HEK293 (cell line): ENCODE measurements around the gene MLX.

Source experiments
- MYNN ChIP-seq: fragments of 450-650 bp; formaldehyde crosslinking; IDR thresholded peaks from 2 replicates; pipeline ENCODE4 v1.5.1; 2016; ENCODE audit warnings: missing biosample characterization, missing genetic modification characterization, borderline replicate concordance
- MZF1 ChIP-seq: fragments of 450-650 bp; formaldehyde crosslinking; IDR thresholded peaks from 2 replicates; pipeline ENCODE4 v1.5.1; 2017; ENCODE audit warnings: missing biosample characterization, missing genetic modification characterization, borderline replicate concordance
- ZNF274 ChIP-seq, 2 experiments: fragments of 200-500 bp in 1 of 2; fragments of 450-650 bp in 1 of 2; sonication (Bioruptor generic) in 1 of 2; formaldehyde crosslinking in 1 of 2; IDR thresholded peaks; 2 replicates each; pipeline versions ENCODE4 v1.5.1 to v1.6.1; 2014 to 2016; ENCODE audit warnings: borderline replicate concordance in 1 of 2, inconsistent platforms in 1 of 2, low read length in 1 of 2, missing biosample characterization in 1 of 2, missing genetic modification characterization in 1 of 2
- ZNF335 ChIP-seq: fragments of 450-650 bp; formaldehyde crosslinking; conservative IDR thresholded peaks from 2 replicates; pipeline ENCODE4 v1.5.1; 2016; ENCODE audit warnings: missing biosample characterization, missing genetic modification characterization
- ZNF610 ChIP-seq: fragments of 450-650 bp; formaldehyde crosslinking; IDR thresholded peaks from 2 replicates; pipeline ENCODE4 v1.5.1; 2016; ENCODE audit warnings: missing biosample characterization, missing genetic modification characterization, borderline replicate concordance
- ZNF624 ChIP-seq: fragments of 450-650 bp; formaldehyde crosslinking; IDR thresholded peaks from 2 replicates; pipeline ENCODE4 v1.5.1; 2017; ENCODE audit warnings: missing biosample characterization, missing genetic modification characterization
- TF ChIP-seq, protein P1 (sequence below): fragments of 450-650 bp; formaldehyde crosslinking; IDR thresholded peaks from 2 replicates; pipeline ENCODE4 v1.5.1; 2017; ENCODE audit warnings: missing biosample characterization, missing genetic modification characterization
- TF ChIP-seq, protein P2 (sequence below): fragments of 450-650 bp; formaldehyde crosslinking; IDR thresholded peaks from 2 replicates; pipeline ENCODE4 v1.5.1; 2016; ENCODE audit warnings: missing biosample characterization, missing genetic modification characterization
- TF ChIP-seq, protein P3 (sequence below): fragments of 450-650 bp; formaldehyde crosslinking; IDR thresholded peaks from 2 replicates; pipeline ENCODE4 v1.5.1; 2016; ENCODE audit warnings: missing biosample characterization, missing genetic modification characterization
- TF ChIP-seq, protein P4 (sequence below): fragments of 450-650 bp; formaldehyde crosslinking; IDR thresholded peaks from 2 replicates; pipeline ENCODE4 v1.5.1; 2016; ENCODE audit warnings: missing biosample characterization, missing genetic modification characterization
- TF ChIP-seq, protein P5 (sequence below): IDR thresholded peaks from 2 replicates; pipeline ENCODE4 v1.6.1; 2011; ENCODE audit warnings: mild to moderate bottlenecking, low read depth, low read length, borderline replicate concordance

Gene MLX

DNA sequence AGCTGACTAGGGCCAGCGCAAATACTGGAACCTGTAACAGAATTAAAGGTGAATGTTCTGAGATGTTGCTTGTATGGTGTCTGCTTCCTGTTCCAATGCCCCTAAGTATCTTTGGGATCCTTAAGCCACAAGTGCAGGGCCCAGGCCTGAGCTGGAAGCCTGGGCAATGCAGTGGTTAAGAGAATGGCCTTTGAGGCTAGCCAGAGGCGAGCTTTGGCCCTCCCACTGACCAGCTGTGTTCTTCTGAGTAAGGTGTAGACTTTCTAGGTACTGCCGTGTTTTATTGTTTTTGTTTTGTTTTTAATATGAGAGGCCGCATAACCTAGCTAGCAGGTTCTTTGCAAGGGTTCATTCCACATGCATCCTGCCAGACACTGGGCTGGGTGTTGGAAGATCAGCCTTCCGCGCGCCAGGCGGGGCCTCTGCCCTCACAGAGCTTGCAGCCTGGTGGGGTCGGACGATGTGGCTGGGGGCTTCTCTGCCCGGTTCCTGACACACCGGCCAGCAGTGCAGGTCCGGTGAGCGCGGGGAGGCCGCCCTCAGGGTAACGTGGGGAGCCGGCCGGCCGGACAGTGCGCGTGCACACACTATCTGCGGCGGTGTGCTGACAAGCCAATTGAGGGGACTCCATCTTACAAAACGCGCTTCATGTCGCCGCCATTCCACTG, 551 bp upstream of the MLX start (continued):
- no peak for TF ChIP-seq ZNF624
- TF ChIP-seq, protein P1, sequence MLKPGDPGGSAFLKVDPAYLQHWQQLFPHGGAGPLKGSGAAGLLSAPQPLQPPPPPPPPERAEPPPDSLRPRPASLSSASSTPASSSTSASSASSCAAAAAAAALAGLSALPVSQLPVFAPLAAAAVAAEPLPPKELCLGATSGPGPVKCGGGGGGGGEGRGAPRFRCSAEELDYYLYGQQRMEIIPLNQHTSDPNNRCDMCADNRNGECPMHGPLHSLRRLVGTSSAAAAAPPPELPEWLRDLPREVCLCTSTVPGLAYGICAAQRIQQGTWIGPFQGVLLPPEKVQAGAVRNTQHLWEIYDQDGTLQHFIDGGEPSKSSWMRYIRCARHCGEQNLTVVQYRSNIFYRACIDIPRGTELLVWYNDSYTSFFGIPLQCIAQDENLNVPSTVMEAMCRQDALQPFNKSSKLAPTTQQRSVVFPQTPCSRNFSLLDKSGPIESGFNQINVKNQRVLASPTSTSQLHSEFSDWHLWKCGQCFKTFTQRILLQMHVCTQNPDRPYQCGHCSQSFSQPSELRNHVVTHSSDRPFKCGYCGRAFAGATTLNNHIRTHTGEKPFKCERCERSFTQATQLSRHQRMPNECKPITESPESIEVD = no peak
- TF ChIP-seq, protein P2, sequence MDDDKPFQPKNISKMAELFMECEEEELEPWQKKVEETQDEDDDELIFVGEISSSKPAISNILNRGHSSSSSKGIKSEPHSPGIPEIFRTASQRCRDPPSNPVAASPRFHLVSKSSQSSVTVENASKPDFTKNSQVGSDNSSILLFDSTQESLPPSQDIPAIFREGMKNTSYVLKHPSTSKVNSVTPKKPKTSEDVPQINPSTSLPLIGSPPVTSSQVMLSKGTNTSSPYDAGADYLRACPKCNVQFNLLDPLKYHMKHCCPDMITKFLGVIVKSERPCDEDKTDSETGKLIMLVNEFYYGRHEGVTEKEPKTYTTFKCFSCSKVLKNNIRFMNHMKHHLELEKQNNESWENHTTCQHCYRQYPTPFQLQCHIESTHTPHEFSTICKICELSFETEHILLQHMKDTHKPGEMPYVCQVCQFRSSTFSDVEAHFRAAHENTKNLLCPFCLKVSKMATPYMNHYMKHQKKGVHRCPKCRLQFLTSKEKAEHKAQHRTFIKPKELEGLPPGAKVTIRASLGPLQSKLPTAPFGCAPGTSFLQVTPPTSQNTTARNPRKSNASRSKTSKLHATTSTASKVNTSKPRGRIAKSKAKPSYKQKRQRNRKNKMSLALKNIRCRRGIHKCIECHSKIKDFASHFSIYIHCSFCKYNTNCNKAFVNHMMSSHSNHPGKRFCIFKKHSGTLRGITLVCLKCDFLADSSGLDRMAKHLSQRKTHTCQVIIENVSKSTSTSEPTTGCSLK (tag by site-specific recombination) = no peak
- TF ChIP-seq, protein P3, sequence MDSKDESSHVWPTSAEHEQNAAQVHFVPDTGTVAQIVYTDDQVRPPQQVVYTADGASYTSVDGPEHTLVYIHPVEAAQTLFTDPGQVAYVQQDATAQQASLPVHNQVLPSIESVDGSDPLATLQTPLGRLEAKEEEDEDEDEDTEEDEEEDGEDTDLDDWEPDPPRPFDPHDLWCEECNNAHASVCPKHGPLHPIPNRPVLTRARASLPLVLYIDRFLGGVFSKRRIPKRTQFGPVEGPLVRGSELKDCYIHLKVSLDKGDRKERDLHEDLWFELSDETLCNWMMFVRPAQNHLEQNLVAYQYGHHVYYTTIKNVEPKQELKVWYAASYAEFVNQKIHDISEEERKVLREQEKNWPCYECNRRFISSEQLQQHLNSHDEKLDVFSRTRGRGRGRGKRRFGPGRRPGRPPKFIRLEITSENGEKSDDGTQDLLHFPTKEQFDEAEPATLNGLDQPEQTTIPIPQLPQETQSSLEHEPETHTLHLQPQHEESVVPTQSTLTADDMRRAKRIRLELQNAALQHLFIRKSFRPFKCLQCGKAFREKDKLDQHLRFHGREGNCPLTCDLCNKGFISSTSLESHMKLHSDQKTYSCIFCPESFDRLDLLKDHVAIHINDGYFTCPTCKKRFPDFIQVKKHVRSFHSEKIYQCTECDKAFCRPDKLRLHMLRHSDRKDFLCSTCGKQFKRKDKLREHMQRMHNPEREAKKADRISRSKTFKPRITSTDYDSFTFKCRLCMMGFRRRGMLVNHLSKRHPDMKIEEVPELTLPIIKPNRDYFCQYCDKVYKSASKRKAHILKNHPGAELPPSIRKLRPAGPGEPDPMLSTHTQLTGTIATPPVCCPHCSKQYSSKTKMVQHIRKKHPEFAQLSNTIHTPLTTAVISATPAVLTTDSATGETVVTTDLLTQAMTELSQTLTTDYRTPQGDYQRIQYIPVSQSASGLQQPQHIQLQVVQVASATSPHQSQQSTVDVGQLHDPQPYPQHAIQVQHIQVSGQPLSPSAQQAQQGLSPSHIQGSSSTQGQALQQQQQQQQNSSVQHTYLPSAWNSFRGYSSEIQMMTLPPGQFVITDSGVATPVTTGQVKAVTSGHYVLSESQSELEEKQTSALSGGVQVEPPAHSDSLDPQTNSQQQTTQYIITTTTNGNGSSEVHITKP = no peak
- no peak for TF ChIP-seq MZF1
- TF ChIP-seq MYNN (tag by site-specific recombination) = no peak
- TF ChIP-seq ZNF610 (tag by site-specific recombination) = peak; percentile 65
- TF ChIP-seq, protein P4, sequence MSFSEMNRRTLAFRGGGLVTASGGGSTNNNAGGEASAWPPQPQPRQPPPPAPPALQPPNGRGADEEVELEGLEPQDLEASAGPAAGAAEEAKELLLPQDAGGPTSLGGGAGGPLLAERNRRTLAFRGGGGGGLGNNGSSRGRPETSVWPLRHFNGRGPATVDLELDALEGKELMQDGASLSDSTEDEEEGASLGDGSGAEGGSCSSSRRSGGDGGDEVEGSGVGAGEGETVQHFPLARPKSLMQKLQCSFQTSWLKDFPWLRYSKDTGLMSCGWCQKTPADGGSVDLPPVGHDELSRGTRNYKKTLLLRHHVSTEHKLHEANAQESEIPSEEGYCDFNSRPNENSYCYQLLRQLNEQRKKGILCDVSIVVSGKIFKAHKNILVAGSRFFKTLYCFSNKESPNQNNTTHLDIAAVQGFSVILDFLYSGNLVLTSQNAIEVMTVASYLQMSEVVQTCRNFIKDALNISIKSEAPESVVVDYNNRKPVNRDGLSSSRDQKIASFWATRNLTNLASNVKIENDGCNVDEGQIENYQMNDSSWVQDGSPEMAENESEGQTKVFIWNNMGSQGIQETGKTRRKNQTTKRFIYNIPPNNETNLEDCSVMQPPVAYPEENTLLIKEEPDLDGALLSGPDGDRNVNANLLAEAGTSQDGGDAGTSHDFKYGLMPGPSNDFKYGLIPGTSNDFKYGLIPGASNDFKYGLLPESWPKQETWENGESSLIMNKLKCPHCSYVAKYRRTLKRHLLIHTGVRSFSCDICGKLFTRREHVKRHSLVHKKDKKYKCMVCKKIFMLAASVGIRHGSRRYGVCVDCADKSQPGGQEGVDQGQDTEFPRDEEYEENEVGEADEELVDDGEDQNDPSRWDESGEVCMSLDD (tag by site-specific recombination) = 0 out of 2 replicates have a peak, but pooled peaks have one; percentile 17
- peak; percentile 88 for TF ChIP-seq ZNF335 (tag by site-specific recombination)
- TF ChIP-seq, protein P5, sequence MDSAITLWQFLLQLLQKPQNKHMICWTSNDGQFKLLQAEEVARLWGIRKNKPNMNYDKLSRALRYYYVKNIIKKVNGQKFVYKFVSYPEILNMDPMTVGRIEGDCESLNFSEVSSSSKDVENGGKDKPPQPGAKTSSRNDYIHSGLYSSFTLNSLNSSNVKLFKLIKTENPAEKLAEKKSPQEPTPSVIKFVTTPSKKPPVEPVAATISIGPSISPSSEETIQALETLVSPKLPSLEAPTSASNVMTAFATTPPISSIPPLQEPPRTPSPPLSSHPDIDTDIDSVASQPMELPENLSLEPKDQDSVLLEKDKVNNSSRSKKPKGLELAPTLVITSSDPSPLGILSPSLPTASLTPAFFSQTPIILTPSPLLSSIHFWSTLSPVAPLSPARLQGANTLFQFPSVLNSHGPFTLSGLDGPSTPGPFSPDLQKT = no peak
- TF ChIP-seq ZNF274 (IDR thresholded peaks at IDR 0.05; ENCODE audit: low read length) = no peak
- TF ChIP-seq ZNF274 (tag by site-specific recombination; IDR thresholded peaks at IDR 0.05; ENCODE audit: borderline replicate concordance) = no peak
